GM23338 (cell line): ENCODE measurements around the gene NEK11. TPM values are rescaled to one million over a fixed set of nuclear protein-coding genes. Genes with fewer than 3 reads are reported as not detected.

Source experiments
- ATAC-seq: fragments of 200-7000 bp; cut with Tn5 transposase; 3 replicates; pipeline ENCODE4 v1.9.1; 2020
- DNase-seq: peaks from one replicate; pipeline ENCODE4 v3.0.0-alpha.2; 2015; ENCODE audit warnings: low spot score
- H2AFZ ChIP-seq: fragments of 200-600 bp; sonication (generic); 2 replicates; pipeline ENCODE4 v1.8.0; 2016; ENCODE audit warnings: antibody characterized with exemption, mild to moderate bottlenecking, moderate library complexity
- H3F3A ChIP-seq: fragments of 200-600 bp; sonication (generic); replicated peaks from 2 replicates; pipeline ENCODE4 v1.8.0; 2017; ENCODE audit warnings: antibody characterized with exemption, mixed run types, low read depth
- H3K27ac ChIP-seq: fragments of 200-600 bp; sonication (generic); 2 replicates; pipeline ENCODE4 v1.6.1; 2016; ENCODE audit warnings: low read depth
- H3K27me3 ChIP-seq: fragments of 200-600 bp; sonication (generic); 2 replicates; pipeline ENCODE4 v1.8.0; 2016; ENCODE audit warnings: mild to moderate bottlenecking, mixed run types, moderate library complexity; ENCODE audit not compliant: insufficient read depth
- H3K36me3 ChIP-seq: fragments of 200-600 bp; sonication (generic); 2 replicates; pipeline ENCODE4 v1.8.0; 2016; ENCODE audit warnings: mild to moderate bottlenecking; ENCODE audit not compliant: insufficient read depth
- H3K4me1 ChIP-seq: fragments of 200-600 bp; sonication (generic); 2 replicates; pipeline ENCODE4 v1.8.0; 2016; ENCODE audit warnings: mild to moderate bottlenecking, moderate library complexity; ENCODE audit not compliant: insufficient read depth
- H3K4me2 ChIP-seq: fragments of 200-600 bp; sonication (generic); 2 replicates; pipeline ENCODE4 v1.7.1; 2017; ENCODE audit warnings: mixed run types
- H3K4me3 ChIP-seq: fragments of 200-600 bp; sonication (generic); 2 replicates; pipeline ENCODE4 v1.6.1; 2016; ENCODE audit warnings: mixed run types
- H3K79me2 ChIP-seq: fragments of 200-600 bp; sonication (generic); replicated peaks from 2 replicates; pipeline ENCODE4 v1.8.0; 2017; ENCODE audit warnings: mild to moderate bottlenecking; ENCODE audit not compliant: insufficient read depth
- H3K9me2 ChIP-seq: fragments of 200-600 bp; sonication (generic); 2 replicates; pipeline ENCODE4 v1.8.0; 2017; ENCODE audit not compliant: insufficient read depth
- H4K20me1 ChIP-seq: fragments of 200-600 bp; sonication (generic); replicated peaks from 2 replicates; pipeline ENCODE4 v1.8.0; 2017; ENCODE audit warnings: mild to moderate bottlenecking; ENCODE audit not compliant: insufficient read depth
- H3K27ac Mint-ChIP-seq: 2 replicates; pipeline ENCODE4 v1.8.0; 2020; ENCODE audit warnings: inconsistent platforms, mild to moderate bottlenecking, moderate library complexity, mixed read lengths
- H3K27me3 Mint-ChIP-seq: 3 replicates; pipeline ENCODE4 v1.8.0; 2022; ENCODE audit warnings: low read depth, mild to moderate bottlenecking, moderate library complexity, mixed read lengths, inconsistent platforms; ENCODE audit not compliant: insufficient read depth, poor library complexity
- H3K36me3 Mint-ChIP-seq: 3 replicates; pipeline ENCODE4 v1.8.0; 2021; ENCODE audit warnings: low read depth, mild to moderate bottlenecking, inconsistent platforms, moderate library complexity, mixed read lengths
- H3K4me1 Mint-ChIP-seq: 3 replicates; pipeline ENCODE4 v1.8.0; 2020; ENCODE audit warnings: mild to moderate bottlenecking, inconsistent platforms, mixed read lengths
- H3K4me3 Mint-ChIP-seq: 3 replicates; pipeline ENCODE4 v1.8.0; 2021; ENCODE audit warnings: moderate library complexity, mild to moderate bottlenecking, inconsistent platforms, mixed read lengths
- H3K9me3 Mint-ChIP-seq: 3 replicates; pipeline ENCODE4 v1.8.0; 2020; ENCODE audit warnings: moderate library complexity, mild to moderate bottlenecking, inconsistent platforms, mixed read lengths
- EZH2 ChIP-seq: fragments of 200-600 bp; sonication (generic); IDR thresholded peaks from one replicate; pipeline ENCODE4 v1.8.0; 2017; ENCODE audit warnings: antibody characterized with exemption, mild to moderate bottlenecking, low read depth; ENCODE audit not compliant: unreplicated experiment
- NANOG ChIP-seq: IDR thresholded peaks from 2 replicates; pipeline ENCODE4 v1.6.1; 2016; ENCODE audit warnings: antibody characterized with exemption, borderline replicate concordance
- POLR2AphosphoS5 ChIP-seq: IDR thresholded peaks from 2 replicates; pipeline ENCODE4 v1.6.1; 2016; ENCODE audit warnings: antibody characterized with exemption, low read depth
- ZNF462 ChIP-seq: fragments of 250-450 bp; sonication (Bioruptor Pico); IDR thresholded peaks from 2 replicates; pipeline ENCODE4 v1.5.0; 2020; ENCODE audit warnings: mild to moderate bottlenecking, moderate library complexity
- polyA plus RNA-seq: library from polyadenylated mRNA; unstranded; fragments of >200 nt; fragmentation: Nextera tagmentation; extraction: Ambion mirVana; gene quantifications from 2 replicates; pipeline ENCODE4 v1.2.1, GENCODE V29; 2016
- total RNA-seq: library from RNA; depleted of rRNA; stranded (reverse); fragments of >200 nt; shearing (Covaris generic); gene quantifications from 2 replicates; pipeline ENCODE4 v1.2.3, GENCODE V29; 2014

The NEK11 gene
- total and polyA plus RNA-seq, 2 experiments from 2014 or later, result 0.80 to 1.1 TPM

- no peak for TF ChIP-seq EZH2
- TF ChIP-seq ZNF462, result no peak
- TF ChIP-seq POLR2AphosphoS5, result no peak
Observed at GRCh38 chr3:131107637-131108433, 81.2 kb downstream of the NEK11 start (continued).

GRCh38 chr3:131109156-131109555 lies 82.5 kb downstream of the NEK11 start:
- Histone ChIP-seq H3K9me2 (no peaks in the 10 kb centered on the region), H3K4me2 (no peak overlapping the region), H2AFZ (no peak overlapping the region), H3K36me3 (no peaks in the 10 kb centered on the region), H3K79me2 (no peaks in the 10 kb centered on the region), H4K20me1 (no peaks in the 10 kb centered on the region), H3K4me3 (no peak overlapping the region), H3K27me3 (no peaks in the 10 kb centered on the region), H3F3A (no peaks in the 10 kb centered on the region), H3K27ac (no peak overlapping the region), H3K4me1 (no peaks in the 10 kb centered on the region)
- Mint-ChIP-seq H3K36me3 (no peaks in the 10 kb centered on the region), H3K27ac (no peak overlapping the region), H3K4me3 (no peak overlapping the region), H3K9me3 (no peaks in the 10 kb centered on the region), H3K4me1 (peaks cover 3% of the 10 kb centered on the region; the same call in 1 of the 3 replicates), H3K27me3 (no peaks in the 10 kb centered on the region)
- TF ChIP-seq NANOG, result no peak
- DNase-seq (no peak), ATAC-seq (no peak)
